Measurements from ENCODE around the gene TSPAN5.

GRCh38 chr4:98572697-98573096, 85.7 kb downstream of the TSPAN5 start:
- TF ChIP-seq CTCF (IDR thresholded peaks at IDR 0.05; ENCODE audit: insufficient read depth, low read length) (no peak), GABPA (IDR thresholded peaks at IDR 0.05; ENCODE audit: low read depth) (no peak), POLR2AphosphoS5 (IDR thresholded peaks at IDR 0.05; ENCODE audit: low read depth) (no peak), REST (IDR thresholded peaks at IDR 0.05; ENCODE audit: insufficient replicate concordance, low read depth) (no peak), SPI1 (IDR thresholded peaks at IDR 0.05; ENCODE audit: borderline replicate concordance, low read depth) (no peak)

Measured in HL-60 (cell line).